ELF-1 (cell line): ENCODE results near the gene THADA.
"Not testable (repeated sequence)": the region's sequence is repeated elsewhere in the genome, so short reads cannot be mapped to it uniquely, and the experiment has no call there.

Source experiments
- DNase-seq: peaks from one replicate; pipeline ENCODE4 v3.0.0-alpha.2; 2016; ENCODE audit warnings: low read depth, low spot score

THADA gene

DNA sequence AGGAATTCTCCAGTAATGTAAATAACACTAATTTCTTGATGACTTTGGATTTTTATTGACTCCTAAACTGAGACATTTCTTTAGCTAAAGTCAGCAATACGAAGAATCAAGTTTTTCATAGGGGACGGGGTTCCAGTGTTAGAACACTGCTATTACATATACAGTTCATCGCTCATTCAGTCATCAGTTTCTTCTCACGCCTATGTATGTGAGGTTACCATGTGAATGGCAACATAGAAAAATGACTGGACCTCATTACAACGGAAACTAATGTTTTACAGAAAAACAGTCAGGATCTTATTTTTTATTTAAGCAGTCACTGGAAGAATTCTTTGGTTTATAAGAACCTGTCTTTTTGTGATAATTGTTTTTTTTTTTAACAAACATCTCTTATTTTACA, 56.4 kb downstream of the THADA start:
- no peak for DNase-seq

DNA sequence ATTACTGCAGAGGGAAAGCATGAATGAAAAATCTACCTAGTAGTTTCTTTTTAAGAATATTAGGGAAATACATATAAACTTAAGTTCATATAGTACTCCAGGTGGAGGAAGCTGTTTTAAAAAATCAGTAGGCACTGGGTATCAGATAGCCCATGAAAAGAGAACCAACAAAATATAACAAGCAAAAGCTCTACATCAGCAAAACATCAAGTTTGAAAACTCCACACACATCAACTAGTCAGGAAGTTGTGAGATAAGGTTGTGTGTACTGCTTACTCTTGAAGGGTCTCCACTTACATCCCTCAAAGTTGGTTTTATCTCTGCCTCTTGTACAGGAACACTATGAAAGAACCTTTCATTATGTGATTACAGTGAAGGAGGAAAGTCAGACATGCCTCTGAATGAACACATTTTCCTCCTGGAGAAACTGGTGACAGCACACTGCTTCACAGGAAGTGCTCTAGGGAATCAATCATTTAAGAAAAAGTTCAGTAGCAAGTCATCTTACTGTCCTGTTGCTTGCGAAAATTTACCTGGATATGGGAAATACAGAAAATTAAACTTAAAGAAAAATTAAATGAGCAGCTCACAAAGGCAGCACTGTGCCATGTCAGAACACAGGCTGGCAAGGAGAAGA, 57.7 kb downstream of the THADA start:
- no peak for DNase-seq

GRCh38 chr2:43537137-43537536, 58.7 kb downstream of the THADA start:
- DNase-seq: no peak

- DNase-seq: no peak
These were observed 61.3 kb downstream of the THADA start for GRCh38 chr2:43534569-43534968.

DNA sequence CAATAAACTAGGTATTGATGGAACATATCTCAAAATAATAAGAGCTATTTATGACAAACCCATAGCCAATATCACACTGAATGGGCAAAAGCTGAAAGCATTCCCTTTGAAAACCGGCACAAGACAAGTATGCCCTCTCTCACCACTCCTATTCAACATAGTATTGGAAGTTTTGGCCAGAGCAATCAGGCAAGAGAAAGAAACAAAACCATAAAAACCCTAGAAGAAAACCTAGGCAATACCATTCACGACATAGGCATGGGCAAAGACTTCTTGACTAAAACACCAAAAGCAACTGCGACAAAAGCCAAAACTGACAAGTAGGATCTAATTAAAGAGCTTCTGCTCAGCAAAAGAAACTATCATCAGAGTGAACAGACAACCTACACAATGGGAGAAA, 63.3 kb downstream of the THADA start:
- DNase-seq: not testable (repeated sequence)

GRCh38 chr2:43531251-43531650, 64.6 kb downstream of the THADA start:
- no peak for DNase-seq

DNA sequence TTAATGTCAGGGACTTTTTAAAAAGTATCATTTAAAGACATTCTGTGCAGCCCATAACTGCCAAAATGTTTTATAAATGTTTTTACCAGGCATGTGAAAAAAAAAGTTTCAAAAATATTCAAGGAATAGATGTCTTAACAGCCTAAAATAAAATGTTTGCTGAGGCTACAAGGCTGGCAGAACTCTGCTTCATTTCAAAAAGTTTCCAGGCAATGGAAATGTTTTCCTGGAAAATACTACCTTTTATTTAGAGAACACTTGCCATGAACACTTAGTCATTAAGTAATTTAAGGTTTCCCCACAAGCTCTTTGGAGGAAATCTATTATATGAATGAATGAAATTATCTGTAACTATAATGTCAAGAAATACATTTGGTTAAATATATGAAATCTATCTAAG, 68.8 kb downstream of the THADA start:
- no peak for DNase-seq

GRCh38 chr2:43525506-43525905, 70.3 kb downstream of the THADA start:
- DNase-seq: no peak

- no peak for DNase-seq
These were observed 71.5 kb downstream of the THADA start for GRCh38 chr2:43524177-43524965.

DNA sequence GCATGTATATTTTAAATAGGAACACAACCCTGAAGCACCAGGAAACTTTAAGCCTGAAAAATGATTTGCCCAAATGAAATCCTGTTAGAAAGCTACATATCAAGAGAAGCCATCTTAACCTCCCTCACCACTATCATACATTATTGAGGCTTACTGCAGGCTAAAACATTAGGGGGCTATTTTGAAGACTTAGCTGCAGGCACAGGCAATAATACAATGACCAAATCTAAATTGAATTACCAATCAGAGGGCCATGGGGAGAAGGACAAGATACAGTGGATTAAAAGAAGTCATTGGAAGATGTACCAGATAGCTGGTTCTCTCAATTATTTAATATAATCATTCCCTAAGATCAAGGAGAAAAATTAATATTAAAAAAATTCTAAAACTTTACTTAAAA, 73.7 kb downstream of the THADA start:
- no peak for DNase-seq

GRCh38 chr2:43521568-43521967, 74.3 kb downstream of the THADA start:
- no peak for DNase-seq

GRCh38 chr2:43520919-43521318, 74.9 kb downstream of the THADA start:
- no peak for DNase-seq

- no peak for DNase-seq
These were observed 76.1 kb downstream of the THADA start for GRCh38 chr2:43519643-43520221.

- no peak for DNase-seq
These were observed 77.1 kb downstream of the THADA start for GRCh38 chr2:43518718-43519117.

GRCh38 chr2:43518181-43518580, 77.7 kb downstream of the THADA start:
- no peak for DNase-seq

GRCh38 chr2:43515807-43516497, 79.9 kb downstream of the THADA start:
- DNase-seq: no peak

GRCh38 chr2:43515248-43515647, 80.6 kb downstream of the THADA start:
- no peak for DNase-seq

DNA sequence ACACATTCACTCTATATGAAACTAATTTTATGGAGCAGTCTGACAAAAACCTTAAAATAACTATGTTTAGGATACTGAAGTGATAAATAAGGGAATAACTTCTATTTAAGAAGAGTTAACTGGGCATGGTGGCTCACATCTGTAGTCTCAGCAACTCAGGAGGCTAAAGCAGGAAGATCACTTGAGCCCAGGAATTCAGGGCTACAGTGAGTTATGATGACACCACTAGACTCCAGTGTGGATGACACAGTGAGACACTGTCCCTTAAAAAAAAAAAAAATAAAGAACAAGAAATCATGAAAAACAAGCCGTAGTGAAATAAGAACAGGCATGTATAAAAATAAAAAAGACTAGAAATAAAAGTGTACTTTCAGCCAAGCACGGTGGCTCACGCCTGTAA, 82.0 kb downstream of the THADA start:
- no peak for DNase-seq

DNA sequence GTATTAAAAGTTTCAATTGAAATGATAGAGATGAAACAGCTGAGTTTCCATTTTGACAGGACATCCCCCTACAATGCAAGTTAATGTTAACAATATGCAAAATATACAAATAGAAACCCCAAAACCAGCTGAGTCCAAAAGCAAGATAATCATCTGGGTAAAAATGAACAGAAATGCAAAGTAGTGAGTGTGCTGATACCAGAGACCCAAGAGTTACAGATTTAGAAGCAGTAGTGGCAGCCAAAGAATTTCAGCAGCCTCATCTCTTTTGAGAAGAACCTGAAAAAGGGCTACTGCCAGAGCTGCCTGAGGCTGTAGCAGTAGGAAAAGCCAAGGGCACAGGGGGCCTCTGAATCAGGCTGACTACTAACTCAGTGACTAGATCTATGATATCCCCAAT, 82.6 kb downstream of the THADA start:
- DNase-seq: no peak

DNA sequence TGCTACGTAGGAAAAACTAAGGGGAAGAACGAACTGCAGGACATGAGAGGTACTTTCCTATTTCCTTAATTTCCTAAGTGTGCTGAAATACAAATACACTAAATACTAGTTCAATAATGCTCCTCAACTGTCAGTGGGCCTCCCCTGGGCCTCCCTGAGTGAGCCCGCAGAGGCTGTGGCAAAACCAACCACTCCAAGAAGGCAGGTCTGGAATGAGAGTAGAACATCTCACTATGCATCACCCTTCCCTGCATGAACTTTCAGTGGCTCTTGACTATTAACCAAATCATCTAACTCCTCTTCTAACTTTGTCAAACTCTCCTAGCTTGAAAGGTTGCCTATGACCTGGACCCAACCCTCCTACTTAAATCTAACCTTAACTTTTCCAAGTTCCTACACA, 84.6 kb downstream of the THADA start:
- DNase-seq: no peak

DNA sequence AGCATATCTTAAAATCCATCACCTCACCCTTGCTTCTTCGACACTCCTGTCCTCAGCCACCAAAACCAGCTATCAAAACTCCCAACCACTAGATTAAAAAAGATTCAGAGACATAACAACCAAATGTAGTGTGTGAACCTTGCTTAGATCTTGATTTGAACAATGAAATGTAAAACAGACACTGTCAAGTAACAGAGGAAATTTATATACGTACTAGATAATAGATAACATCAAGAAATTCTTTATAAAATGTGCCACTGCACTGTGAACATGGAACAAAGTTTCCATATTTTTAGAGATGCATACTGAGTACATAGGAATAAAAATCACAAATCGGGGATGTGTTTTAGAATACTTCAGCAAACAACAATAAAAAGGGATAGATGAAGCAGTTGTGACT, 86.0 kb downstream of the THADA start:
- no peak for DNase-seq

DNA sequence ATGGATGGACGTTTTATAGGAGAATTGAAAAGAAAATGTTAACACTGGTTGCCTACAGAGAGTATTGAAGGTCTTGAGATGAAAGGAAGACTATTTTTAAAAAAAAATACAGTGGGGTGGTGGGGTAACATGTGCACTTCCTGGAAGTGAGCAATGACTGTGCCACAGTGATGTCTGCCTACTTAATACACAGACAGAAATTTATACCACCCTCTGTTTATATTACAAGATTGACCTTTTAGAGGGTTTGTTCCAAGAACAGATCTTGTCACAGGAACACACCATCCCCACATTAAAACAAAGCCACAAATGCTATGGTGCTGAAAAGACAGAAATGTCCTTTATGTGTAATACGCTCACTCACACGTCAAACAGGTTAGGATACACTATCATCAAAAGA, 87.6 kb downstream of the THADA start:
- no peak for DNase-seq

- DNase-seq: no peak
These were observed 88.7 kb downstream of the THADA start for GRCh38 chr2:43507137-43507536.
